C4-2B (cell line): Measurements from ENCODE around the gene ADRB2.

ENCODE experiments used
- ZFX ChIP-seq: fragments of 450-650 bp; IDR thresholded peaks from 2 replicates; pipeline ENCODE4 v1.6.1; 2017
- TF ChIP-seq, protein P1 (sequence below): fragments of 450-650 bp; conservative IDR thresholded peaks from 2 replicates; pipeline ENCODE4 v1.5.1; 2017; ENCODE audit warnings: mild to moderate bottlenecking

- TF ChIP-seq, protein P1, sequence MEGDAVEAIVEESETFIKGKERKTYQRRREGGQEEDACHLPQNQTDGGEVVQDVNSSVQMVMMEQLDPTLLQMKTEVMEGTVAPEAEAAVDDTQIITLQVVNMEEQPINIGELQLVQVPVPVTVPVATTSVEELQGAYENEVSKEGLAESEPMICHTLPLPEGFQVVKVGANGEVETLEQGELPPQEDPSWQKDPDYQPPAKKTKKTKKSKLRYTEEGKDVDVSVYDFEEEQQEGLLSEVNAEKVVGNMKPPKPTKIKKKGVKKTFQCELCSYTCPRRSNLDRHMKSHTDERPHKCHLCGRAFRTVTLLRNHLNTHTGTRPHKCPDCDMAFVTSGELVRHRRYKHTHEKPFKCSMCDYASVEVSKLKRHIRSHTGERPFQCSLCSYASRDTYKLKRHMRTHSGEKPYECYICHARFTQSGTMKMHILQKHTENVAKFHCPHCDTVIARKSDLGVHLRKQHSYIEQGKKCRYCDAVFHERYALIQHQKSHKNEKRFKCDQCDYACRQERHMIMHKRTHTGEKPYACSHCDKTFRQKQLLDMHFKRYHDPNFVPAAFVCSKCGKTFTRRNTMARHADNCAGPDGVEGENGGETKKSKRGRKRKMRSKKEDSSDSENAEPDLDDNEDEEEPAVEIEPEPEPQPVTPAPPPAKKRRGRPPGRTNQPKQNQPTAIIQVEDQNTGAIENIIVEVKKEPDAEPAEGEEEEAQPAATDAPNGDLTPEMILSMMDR = no peak
- TF ChIP-seq ZFX = no peak
Measured at GRCh38 chr5:148794729-148795561, 31.5 kb upstream of the ADRB2 start.
